HepG2 (cell line): ENCODE results near the gene IRF2. TPM values are rescaled to one million over a fixed set of nuclear protein-coding genes. Genes with fewer than 3 reads are reported as not detected.

ENCODE experiments used
- ELF1 ChIP-seq: sonication (generic); formaldehyde crosslinking; IDR thresholded peaks from 2 replicates; pipeline ENCODE4 v1.4.0; 2020; ENCODE audit warnings: missing genetic modification reagents
- FOXO1 ChIP-seq: sonication (generic); formaldehyde crosslinking; IDR thresholded peaks from 2 replicates; pipeline ENCODE4 v1.4.0; 2020; ENCODE audit warnings: missing genetic modification reagents
- KLF16 ChIP-seq, 2 experiments: sonication (generic) in 1 of 2; formaldehyde crosslinking in 1 of 2; IDR thresholded peaks; 2 replicates each; pipeline versions ENCODE4 v1.6.1 to v1.8.0; 2016 to 2023; ENCODE audit warnings: missing genetic modification reagents in 2 of 2, missing compliant biosample characterization in 1 of 2
- MIER2 ChIP-seq: IDR thresholded peaks from 2 replicates; pipeline ENCODE4 v1.6.1; 2016; ENCODE audit warnings: missing biosample characterization, missing genetic modification reagents
- MYC ChIP-seq: sonication (generic); formaldehyde crosslinking; IDR thresholded peaks from 2 replicates; pipeline ENCODE4 v1.9.0; 2021; ENCODE audit warnings: missing genetic modification reagents, borderline replicate concordance
- NCOA1 ChIP-seq: sonication (generic); formaldehyde crosslinking; IDR thresholded peaks from 2 replicates; pipeline ENCODE4 v1.9.0; 2021; ENCODE audit warnings: missing genetic modification reagents
- ZHX2 ChIP-seq, 2 experiments: sonication (generic) in 1 of 2; formaldehyde crosslinking in 1 of 2; IDR thresholded peaks; 2 replicates each; pipeline versions ENCODE4 v1.6.1 to v1.9.0; 2014 to 2022; ENCODE audit warnings: antibody characterized with exemption in 1 of 2, borderline replicate concordance in 1 of 2, inconsistent platforms in 1 of 2, low read depth in 1 of 2, missing genetic modification reagents in 1 of 2
- ZNF180 ChIP-seq: sonication (generic); formaldehyde crosslinking; IDR thresholded peaks from 2 replicates; pipeline ENCODE4 v1.4.0; 2020; ENCODE audit warnings: low read depth, missing genetic modification reagents, borderline replicate concordance
- ZNF276 ChIP-seq: sonication (generic); formaldehyde crosslinking; IDR thresholded peaks from 2 replicates; pipeline ENCODE4 v1.4.0; 2020; ENCODE audit warnings: mild to moderate bottlenecking, low read depth, missing genetic modification reagents
- ZNF451 ChIP-seq: sonication (generic); formaldehyde crosslinking; IDR thresholded peaks from 2 replicates; pipeline ENCODE4 v1.5.0; 2020; ENCODE audit warnings: mild to moderate bottlenecking, missing genetic modification reagents
- ZNF784 ChIP-seq: sonication (generic); formaldehyde crosslinking; IDR thresholded peaks from 2 replicates; pipeline ENCODE4 v1.5.1; 2020; ENCODE audit warnings: missing genetic modification reagents, mild to moderate bottlenecking, borderline replicate concordance
- ZNF792 ChIP-seq: IDR thresholded peaks from 2 replicates; pipeline ENCODE4 v1.6.1; 2016
- ZSCAN22 ChIP-seq: sonication (generic); formaldehyde crosslinking; IDR thresholded peaks from 2 replicates; pipeline ENCODE4 v1.4.0; 2020; ENCODE audit warnings: mild to moderate bottlenecking, missing genetic modification reagents
- polyA plus RNA-seq, 8 experiments: library from polyadenylated mRNA; depleted of rRNA in 3 of 8; stranded (reverse) in 7 of 8; unstranded in 1 of 8; fragments of >200 nt; fragmentation: Illumina TruSeq in 4 of 8; extraction: Trizol in 4 of 8; gene quantifications; 2 replicates each; pipeline versions ENCODE4 v1.2.1 to v1.2.3, GENCODE V29; 2011 to 2016; ENCODE audit warnings: low read depth in 4 of 8, missing spikeins in 1 of 8, mixed read lengths in 1 of 8; ENCODE audit not compliant: insufficient read depth in 1 of 8
- total RNA-seq, 5 experiments: library from RNA; depleted of rRNA; stranded (reverse); fragments of >200 nt; fragmentation: Illumina TruSeq; extraction: Trizol; gene quantifications; 2 replicates each; pipeline ENCODE4 v1.2.3, GENCODE V29; 2016; ENCODE audit warnings: low read depth in 1 of 5
- TF ChIP-seq, protein P1 (sequence below): sonication (generic); formaldehyde crosslinking; IDR thresholded peaks from 2 replicates; pipeline ENCODE4 v1.4.0; 2020; ENCODE audit warnings: missing genetic modification reagents, mild to moderate bottlenecking, borderline replicate concordance
- TF ChIP-seq, protein P2 (sequence below): sonication (generic); formaldehyde crosslinking; IDR thresholded peaks from 2 replicates; pipeline ENCODE4 v1.4.0; 2020; ENCODE audit warnings: missing genetic modification reagents

The IRF2 gene
- total and polyA plus RNA-seq, 2 of the 13 experiments (the other 11 are each of a cell fraction or from before 2014, with no cell fraction given) = 15.5 to 28.8 TPM

DNA sequence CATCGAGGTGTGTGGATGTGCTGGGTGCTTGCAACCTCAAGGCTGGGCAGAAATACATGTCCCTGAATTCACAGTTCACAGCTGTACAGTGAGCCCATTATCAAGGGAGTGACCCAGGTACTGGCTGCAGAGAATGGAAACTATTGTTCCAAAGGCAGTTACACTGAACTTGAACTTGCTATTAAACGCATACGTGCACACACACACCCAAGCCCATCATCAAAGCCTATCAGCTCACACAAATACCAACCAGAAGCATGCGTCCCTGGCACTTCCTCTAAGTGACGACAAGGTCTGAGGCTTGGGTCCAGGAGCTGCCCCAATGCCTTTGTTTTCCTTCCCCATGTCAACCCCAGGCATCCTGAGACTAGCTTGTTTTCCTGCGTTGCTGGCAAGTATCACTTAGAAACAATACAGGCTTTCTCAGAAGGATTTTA lies 88.6 kb downstream of the IRF2 start (continued):
- TF ChIP-seq, protein P1, sequence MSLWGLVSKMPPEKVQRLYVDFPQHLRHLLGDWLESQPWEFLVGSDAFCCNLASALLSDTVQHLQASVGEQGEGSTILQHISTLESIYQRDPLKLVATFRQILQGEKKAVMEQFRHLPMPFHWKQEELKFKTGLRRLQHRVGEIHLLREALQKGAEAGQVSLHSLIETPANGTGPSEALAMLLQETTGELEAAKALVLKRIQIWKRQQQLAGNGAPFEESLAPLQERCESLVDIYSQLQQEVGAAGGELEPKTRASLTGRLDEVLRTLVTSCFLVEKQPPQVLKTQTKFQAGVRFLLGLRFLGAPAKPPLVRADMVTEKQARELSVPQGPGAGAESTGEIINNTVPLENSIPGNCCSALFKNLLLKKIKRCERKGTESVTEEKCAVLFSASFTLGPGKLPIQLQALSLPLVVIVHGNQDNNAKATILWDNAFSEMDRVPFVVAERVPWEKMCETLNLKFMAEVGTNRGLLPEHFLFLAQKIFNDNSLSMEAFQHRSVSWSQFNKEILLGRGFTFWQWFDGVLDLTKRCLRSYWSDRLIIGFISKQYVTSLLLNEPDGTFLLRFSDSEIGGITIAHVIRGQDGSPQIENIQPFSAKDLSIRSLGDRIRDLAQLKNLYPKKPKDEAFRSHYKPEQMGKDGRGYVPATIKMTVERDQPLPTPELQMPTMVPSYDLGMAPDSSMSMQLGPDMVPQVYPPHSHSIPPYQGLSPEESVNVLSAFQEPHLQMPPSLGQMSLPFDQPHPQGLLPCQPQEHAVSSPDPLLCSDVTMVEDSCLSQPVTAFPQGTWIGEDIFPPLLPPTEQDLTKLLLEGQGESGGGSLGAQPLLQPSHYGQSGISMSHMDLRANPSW (CRISPR knock-in tag) = no peak
- TF ChIP-seq ZNF451 = no peak
- 0 out of 2 replicates have a peak, but pooled peaks have one; percentile 70 for TF ChIP-seq ZNF784 (CRISPR knock-in tag)
- peak; percentile 87; the same call in 1 of the 2 replicates for TF ChIP-seq FOXO1 (CRISPR knock-in tag)
- peak; percentile 49; the same call in 1 of the 2 replicates for TF ChIP-seq ELF1
- TF ChIP-seq NCOA1 (CRISPR knock-in tag) = no peak
- peak; percentile 66; the same call in 1 of the 2 replicates for TF ChIP-seq MIER2 (CRISPR knock-in tag)
- TF ChIP-seq KLF16 (CRISPR knock-in tag; IDR thresholded peaks at IDR 0.05) = peak in 1 of 2 experiments; percentile 48; a peak in 1 of 4 replicates
- TF ChIP-seq, protein P2, sequence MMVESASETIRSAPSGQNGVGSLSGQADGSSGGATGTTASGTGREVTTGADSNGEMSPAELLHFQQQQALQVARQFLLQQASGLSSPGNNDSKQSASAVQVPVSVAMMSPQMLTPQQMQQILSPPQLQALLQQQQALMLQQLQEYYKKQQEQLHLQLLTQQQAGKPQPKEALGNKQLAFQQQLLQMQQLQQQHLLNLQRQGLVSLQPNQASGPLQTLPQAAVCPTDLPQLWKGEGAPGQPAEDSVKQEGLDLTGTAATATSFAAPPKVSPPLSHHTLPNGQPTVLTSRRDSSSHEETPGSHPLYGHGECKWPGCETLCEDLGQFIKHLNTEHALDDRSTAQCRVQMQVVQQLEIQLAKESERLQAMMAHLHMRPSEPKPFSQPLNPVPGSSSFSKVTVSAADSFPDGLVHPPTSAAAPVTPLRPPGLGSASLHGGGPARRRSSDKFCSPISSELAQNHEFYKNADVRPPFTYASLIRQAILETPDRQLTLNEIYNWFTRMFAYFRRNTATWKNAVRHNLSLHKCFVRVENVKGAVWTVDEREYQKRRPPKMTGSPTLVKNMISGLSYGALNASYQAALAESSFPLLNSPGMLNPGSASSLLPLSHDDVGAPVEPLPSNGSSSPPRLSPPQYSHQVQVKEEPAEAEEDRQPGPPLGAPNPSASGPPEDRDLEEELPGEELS (CRISPR knock-in tag) = peak; percentile 65
- TF ChIP-seq ZNF792 (CRISPR knock-in tag) = peak; percentile 75; the same call in 1 of the 2 replicates
- no peak for TF ChIP-seq ZSCAN22 (CRISPR knock-in tag)
- TF ChIP-seq ZNF180 (CRISPR knock-in tag) = no peak
- TF ChIP-seq ZHX2 (IDR thresholded peaks at IDR 0.05; ENCODE audit: low read depth) = no peak
- no peak for TF ChIP-seq ZHX2 (CRISPR knock-in tag; IDR thresholded peaks at IDR 0.05; ENCODE audit: borderline replicate concordance)
- no peak for TF ChIP-seq ZNF276 (CRISPR knock-in tag)
- peak; percentile 61; the same call in 1 of the 2 replicates for TF ChIP-seq MYC
